ENCODE results near the gene STRIT1.

DNA sequence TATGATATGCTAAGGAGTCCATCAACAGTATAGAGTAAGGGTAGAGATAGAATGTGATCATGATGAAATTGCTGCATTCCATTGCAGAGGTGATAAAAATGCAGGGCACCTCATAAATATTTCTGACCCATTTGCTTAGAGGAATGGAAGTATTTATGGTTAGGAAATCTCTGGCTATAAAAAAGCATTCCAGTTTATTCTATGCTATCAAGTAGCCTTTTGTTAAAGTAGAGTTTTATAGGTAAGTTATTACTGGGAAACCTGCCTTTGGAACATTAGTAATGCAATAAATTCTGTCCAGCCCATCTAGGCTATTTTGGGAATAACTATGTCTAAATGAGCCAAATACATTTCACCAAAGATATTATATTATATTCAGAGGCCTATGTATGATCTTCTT is 19.8 kb upstream of the STRIT1 start:
- TF ChIP-seq CTCF (IDR thresholded peaks at IDR 0.05) (no peak), POLR2A (IDR thresholded peaks at IDR 0.05) (no peak)
